Nephron (organoid): ENCODE measurements around the gene NF2.

Experiments
- H3K27ac Mint-ChIP-seq, 3 experiments: 2 replicates each; pipeline ENCODE4 v1.8.0; 2020; ENCODE audit warnings: mixed read lengths in 3 of 3, mild to moderate bottlenecking in 2 of 3, moderate library complexity in 1 of 3
- H3K27me3 Mint-ChIP-seq: 2 replicates; pipeline ENCODE4 v1.8.0; 2021; ENCODE audit warnings: low read depth, mild to moderate bottlenecking, moderate library complexity, mixed read lengths
- H3K36me3 Mint-ChIP-seq: 2 replicates; pipeline ENCODE4 v1.8.0; 2020; ENCODE audit warnings: low read depth, mixed read lengths
- H3K4me1 Mint-ChIP-seq: 2 replicates; pipeline ENCODE4 v1.8.0; 2020; ENCODE audit warnings: mixed read lengths
- H3K4me3 Mint-ChIP-seq, 3 experiments: 2 replicates each; pipeline ENCODE4 v1.8.0; 2020; ENCODE audit warnings: mild to moderate bottlenecking in 3 of 3, mixed read lengths in 3 of 3, moderate library complexity in 2 of 3
- H3K9me3 Mint-ChIP-seq: 2 replicates; pipeline ENCODE4 v1.8.0; 2020; ENCODE audit warnings: mixed read lengths
- TF ChIP-seq, protein P1 (sequence below), 3 experiments: fragments of 200-600 bp; sonication (generic); IDR thresholded peaks; one replicate each; pipeline ENCODE4 v1.5.0; 2021; ENCODE audit warnings: antibody characterized with exemption in 3 of 3; ENCODE audit not compliant: unreplicated experiment in 3 of 3

Gene NF2

GRCh38 chr22:29621761-29622526 lies 18.5 kb downstream of the NF2 start:
- TF ChIP-seq, protein P1, sequence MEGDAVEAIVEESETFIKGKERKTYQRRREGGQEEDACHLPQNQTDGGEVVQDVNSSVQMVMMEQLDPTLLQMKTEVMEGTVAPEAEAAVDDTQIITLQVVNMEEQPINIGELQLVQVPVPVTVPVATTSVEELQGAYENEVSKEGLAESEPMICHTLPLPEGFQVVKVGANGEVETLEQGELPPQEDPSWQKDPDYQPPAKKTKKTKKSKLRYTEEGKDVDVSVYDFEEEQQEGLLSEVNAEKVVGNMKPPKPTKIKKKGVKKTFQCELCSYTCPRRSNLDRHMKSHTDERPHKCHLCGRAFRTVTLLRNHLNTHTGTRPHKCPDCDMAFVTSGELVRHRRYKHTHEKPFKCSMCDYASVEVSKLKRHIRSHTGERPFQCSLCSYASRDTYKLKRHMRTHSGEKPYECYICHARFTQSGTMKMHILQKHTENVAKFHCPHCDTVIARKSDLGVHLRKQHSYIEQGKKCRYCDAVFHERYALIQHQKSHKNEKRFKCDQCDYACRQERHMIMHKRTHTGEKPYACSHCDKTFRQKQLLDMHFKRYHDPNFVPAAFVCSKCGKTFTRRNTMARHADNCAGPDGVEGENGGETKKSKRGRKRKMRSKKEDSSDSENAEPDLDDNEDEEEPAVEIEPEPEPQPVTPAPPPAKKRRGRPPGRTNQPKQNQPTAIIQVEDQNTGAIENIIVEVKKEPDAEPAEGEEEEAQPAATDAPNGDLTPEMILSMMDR (IDR thresholded peaks at IDR 0.05; ENCODE audit: unreplicated experiment in 3 of 3): no peak
- H3K27me3 Mint-ChIP-seq: no peaks in the 10 kb centered on the region
- H3K4me1 Mint-ChIP-seq: peaks cover 48% of the 10 kb centered on the region
- H3K27ac Mint-ChIP-seq: peak overlapping the region; percentile 8 to 86 (median 74)
- H3K4me3 Mint-ChIP-seq: no peak overlapping the region
- no peaks in the 10 kb centered on the region for H3K36me3 Mint-ChIP-seq
- no peaks in the 10 kb centered on the region for H3K9me3 Mint-ChIP-seq

GRCh38 chr22:29623059-29623458 lies 19.6 kb downstream of the NF2 start:
- Mint-ChIP-seq H3K4me3 (no peak overlapping the region), H3K27ac (peak overlapping the region; percentile 0 to 21 (median 7)), H3K9me3 (no peaks in the 10 kb centered on the region), H3K36me3 (no peaks in the 10 kb centered on the region), H3K27me3 (no peaks in the 10 kb centered on the region), H3K4me1 (peaks cover 45% of the 10 kb centered on the region)
- TF ChIP-seq, protein P1 (IDR thresholded peaks at IDR 0.05; ENCODE audit: unreplicated experiment in 3 of 3): no peak

- no peaks in the 10 kb centered on the region for H3K9me3 Mint-ChIP-seq
- H3K4me1 Mint-ChIP-seq: peaks cover 39% of the 10 kb centered on the region
- no peaks in the 10 kb centered on the region for H3K36me3 Mint-ChIP-seq
- no peak overlapping the region for H3K4me3 Mint-ChIP-seq
- H3K27me3 Mint-ChIP-seq: no peaks in the 10 kb centered on the region
- peak overlapping the region; percentile 0 to 21 (median 7) for H3K27ac Mint-ChIP-seq
- TF ChIP-seq, protein P1 (IDR thresholded peaks at IDR 0.05; ENCODE audit: unreplicated experiment in 3 of 3): no peak
These were observed 20.2 kb downstream of the NF2 start for GRCh38 chr22:29623553-29624169.

GRCh38 chr22:29625090-29625825 lies 21.8 kb downstream of the NF2 start:
- TF ChIP-seq, protein P1 (IDR thresholded peaks at IDR 0.05; ENCODE audit: unreplicated experiment in 3 of 3): peak; percentile 89 to 92 (median 91)
- Mint-ChIP-seq H3K27ac (peak overlapping the region; percentile 9 to 42 (median 18)), H3K36me3 (no peaks in the 10 kb centered on the region), H3K27me3 (no peaks in the 10 kb centered on the region), H3K4me1 (peaks cover 45% of the 10 kb centered on the region), H3K4me3 (no peak overlapping the region), H3K9me3 (no peaks in the 10 kb centered on the region)

GRCh38 chr22:29626497-29627195 lies 23.2 kb downstream of the NF2 start:
- Mint-ChIP-seq H3K36me3 (no peaks in the 10 kb centered on the region), H3K4me1 (peaks cover 45% of the 10 kb centered on the region), H3K27ac (peak overlapping the region in 2 of 3 experiments; percentile 0 to 42), H3K27me3 (no peaks in the 10 kb centered on the region), H3K4me3 (no peak overlapping the region), H3K9me3 (no peaks in the 10 kb centered on the region)
- TF ChIP-seq, protein P1 (IDR thresholded peaks at IDR 0.05; ENCODE audit: unreplicated experiment in 3 of 3): no peak
